ENCODE results near the gene SAP30.

SAP30 gene

DNA sequence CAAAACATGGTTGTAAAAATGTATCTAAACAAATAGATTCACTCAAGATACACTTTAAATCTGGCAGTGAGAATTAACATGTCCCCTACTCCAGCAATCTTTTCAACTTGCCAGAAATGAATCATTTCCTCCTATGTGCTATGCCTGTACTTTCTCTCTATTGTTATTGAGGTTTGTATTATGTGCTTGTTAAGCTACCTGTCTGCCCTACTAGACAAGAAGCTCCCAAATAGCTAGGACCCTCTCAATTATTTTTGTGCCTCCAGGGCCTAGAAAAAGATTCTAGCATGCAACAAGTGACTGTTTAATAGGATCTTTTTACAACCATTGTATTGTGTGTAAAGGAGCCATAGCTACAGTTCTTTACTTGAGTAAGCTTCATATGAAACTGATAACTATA is 3.5 kb upstream of the SAP30 start:
- H3K79me2 ChIP-seq (ENCODE audit: insufficient read depth, low read length) = peaks cover 7% of the 10 kb centered on the region
- no peaks in the 10 kb centered on the region for H4K20me1 ChIP-seq (ENCODE audit: insufficient read depth, low read length)
- no peaks in the 10 kb centered on the region for H3K9me3 ChIP-seq (ENCODE audit: low read length)
- H3F3A ChIP-seq (ENCODE audit: insufficient read depth, low read length) = no peaks in the 10 kb centered on the region
- TF ChIP-seq EZH2 (IDR thresholded peaks at IDR 0.05; ENCODE audit: borderline replicate concordance, low read length) = no peak
- TF ChIP-seq, protein P1, sequence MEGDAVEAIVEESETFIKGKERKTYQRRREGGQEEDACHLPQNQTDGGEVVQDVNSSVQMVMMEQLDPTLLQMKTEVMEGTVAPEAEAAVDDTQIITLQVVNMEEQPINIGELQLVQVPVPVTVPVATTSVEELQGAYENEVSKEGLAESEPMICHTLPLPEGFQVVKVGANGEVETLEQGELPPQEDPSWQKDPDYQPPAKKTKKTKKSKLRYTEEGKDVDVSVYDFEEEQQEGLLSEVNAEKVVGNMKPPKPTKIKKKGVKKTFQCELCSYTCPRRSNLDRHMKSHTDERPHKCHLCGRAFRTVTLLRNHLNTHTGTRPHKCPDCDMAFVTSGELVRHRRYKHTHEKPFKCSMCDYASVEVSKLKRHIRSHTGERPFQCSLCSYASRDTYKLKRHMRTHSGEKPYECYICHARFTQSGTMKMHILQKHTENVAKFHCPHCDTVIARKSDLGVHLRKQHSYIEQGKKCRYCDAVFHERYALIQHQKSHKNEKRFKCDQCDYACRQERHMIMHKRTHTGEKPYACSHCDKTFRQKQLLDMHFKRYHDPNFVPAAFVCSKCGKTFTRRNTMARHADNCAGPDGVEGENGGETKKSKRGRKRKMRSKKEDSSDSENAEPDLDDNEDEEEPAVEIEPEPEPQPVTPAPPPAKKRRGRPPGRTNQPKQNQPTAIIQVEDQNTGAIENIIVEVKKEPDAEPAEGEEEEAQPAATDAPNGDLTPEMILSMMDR (IDR thresholded peaks at IDR 0.05; ENCODE audit: low read length) = no peak
- H3K27ac ChIP-seq (ENCODE audit: low read depth, low read length, poor library complexity, severe bottlenecking) = peak overlapping the region; percentile 54
- H3K4me3 ChIP-seq (ENCODE audit: low read depth, low read length, poor library complexity, severe bottlenecking) = peak overlapping the region; percentile 46
- H3K9ac ChIP-seq (ENCODE audit: low read length) = peak overlapping the region; percentile 40; the same call in 1 of the 2 replicates
- peak overlapping the region; percentile 60 for H3K4me2 ChIP-seq (ENCODE audit: low read length)
- H3K27me3 ChIP-seq (ENCODE audit: insufficient read depth, low read length) = no peaks in the 10 kb centered on the region
- H2AFZ ChIP-seq (ENCODE audit: low read length) = peak overlapping the region; percentile 56; the same call in 1 of the 2 replicates
- peaks cover 22% of the 10 kb centered on the region for H3K4me1 ChIP-seq (ENCODE audit: insufficient read depth, low read length, severe bottlenecking)
- no peaks in the 10 kb centered on the region for H3K36me3 ChIP-seq (ENCODE audit: insufficient read depth, low read length)
- no peaks in the 10 kb centered on the region for H3K9me2 ChIP-seq (ENCODE audit: low read depth, low read length)

GRCh38 chr4:173367946-173368345 is 2.8 kb upstream of the SAP30 start:
- Histone ChIP-seq H3K4me1 (ENCODE audit: insufficient read depth, low read length, severe bottlenecking) (peaks cover 25% of the 10 kb centered on the region), H3K4me2 (ENCODE audit: low read length) (peak overlapping the region; percentile 60), H3K9me3 (ENCODE audit: low read length) (no peaks in the 10 kb centered on the region), H3K36me3 (ENCODE audit: insufficient read depth, low read length) (no peaks in the 10 kb centered on the region), H4K20me1 (ENCODE audit: insufficient read depth, low read length) (no peaks in the 10 kb centered on the region), H3K27ac (ENCODE audit: low read depth, low read length, poor library complexity, severe bottlenecking) (peak overlapping the region; percentile 54), H3K9me2 (ENCODE audit: low read depth, low read length) (no peaks in the 10 kb centered on the region), H2AFZ (ENCODE audit: low read length) (peak overlapping the region; percentile 56; the same call in 1 of the 2 replicates), H3K27me3 (ENCODE audit: insufficient read depth, low read length) (no peaks in the 10 kb centered on the region), H3F3A (ENCODE audit: insufficient read depth, low read length) (no peaks in the 10 kb centered on the region), H3K4me3 (ENCODE audit: low read depth, low read length, poor library complexity, severe bottlenecking) (peak overlapping the region; percentile 46), H3K79me2 (ENCODE audit: insufficient read depth, low read length) (peaks cover 14% of the 10 kb centered on the region), H3K9ac (ENCODE audit: low read length) (peak overlapping the region; percentile 40; the same call in 1 of the 2 replicates)
- TF ChIP-seq EZH2 (IDR thresholded peaks at IDR 0.05; ENCODE audit: borderline replicate concordance, low read length) = no peak
- TF ChIP-seq, protein P1 (IDR thresholded peaks at IDR 0.05; ENCODE audit: low read length) = no peak

GRCh38 chr4:173370130-173370476 is 651 bp upstream of the SAP30 start:
- Histone ChIP-seq H2AFZ (ENCODE audit: low read length) (no peak overlapping the region), H3K36me3 (ENCODE audit: insufficient read depth, low read length) (peaks cover 10% of the 10 kb centered on the region), H3K27me3 (ENCODE audit: insufficient read depth, low read length) (no peaks in the 10 kb centered on the region), H3K79me2 (ENCODE audit: insufficient read depth, low read length) (peaks cover 34% of the 10 kb centered on the region), H3K27ac (ENCODE audit: low read depth, low read length, poor library complexity, severe bottlenecking) (peak overlapping the region; percentile 94), H3F3A (ENCODE audit: insufficient read depth, low read length) (no peaks in the 10 kb centered on the region), H3K9ac (ENCODE audit: low read length) (peak overlapping the region; percentile 92), H3K9me3 (ENCODE audit: low read length) (no peaks in the 10 kb centered on the region), H4K20me1 (ENCODE audit: insufficient read depth, low read length) (no peaks in the 10 kb centered on the region), H3K9me2 (ENCODE audit: low read depth, low read length) (no peaks in the 10 kb centered on the region), H3K4me2 (ENCODE audit: low read length) (peak overlapping the region; percentile 90), H3K4me1 (ENCODE audit: insufficient read depth, low read length, severe bottlenecking) (peaks cover 31% of the 10 kb centered on the region), H3K4me3 (ENCODE audit: low read depth, low read length, poor library complexity, severe bottlenecking) (peak overlapping the region; percentile 96)
- TF ChIP-seq, protein P1 (IDR thresholded peaks at IDR 0.05; ENCODE audit: low read length) = no peak
- TF ChIP-seq EZH2 (IDR thresholded peaks at IDR 0.05; ENCODE audit: borderline replicate concordance, low read length) = no peak

All from OCI-LY1 (cell line).